ENCODE data around the gene RGS1. TPM values are rescaled to one million over a fixed set of nuclear protein-coding genes. Genes with fewer than 3 reads are reported as not detected.

Gene RGS1
- total RNA-seq, 2 experiments from 2014 or later: 0.79 TPM; not detected in 1

- no peak overlapping the region for H3K4me2 ChIP-seq (ENCODE audit: low read length)
- no TSS peak for BruUV-seq (replicated peaks)
- TF ChIP-seq EZH2phosphoT487 (IDR thresholded peaks at IDR 0.05; ENCODE audit: borderline replicate concordance, low read depth, low read length) (no peak), CTCF (conservative IDR thresholded peaks at IDR 0.05; ENCODE audit: low read length) (no peak)
- H3K4me1 ChIP-seq (ENCODE audit: insufficient read depth, low read length, poor library complexity, severe bottlenecking): peaks cover 5% of the 10 kb centered on the region
- H4K20me1 ChIP-seq (ENCODE audit: insufficient read depth, low read length): no peaks in the 10 kb centered on the region
- H3K79me2 ChIP-seq (ENCODE audit: insufficient read depth, low read depth, low read length): no peaks in the 10 kb centered on the region
- no peaks in the 10 kb centered on the region for H3K36me3 ChIP-seq (ENCODE audit: insufficient read depth, low read length)
- DNase-seq (ENCODE audit: low spot score): no peak
- ChIA-PET CTCF (ENCODE audit: unreplicated experiment) (no interaction called here), POLR2A (interaction anchor here (0.7 to 3.6 kb wide), 3 partner anchors 11 to 16 kb away, joined by 3 to 29 read pairs (median 4); no protein-coding TSS in a partner anchor)
- H2AFZ ChIP-seq (ENCODE audit: low read length): no peak overlapping the region
- H3K9me3 ChIP-seq (ENCODE audit: low read length): no peaks in the 10 kb centered on the region
- H3K27ac ChIP-seq (ENCODE audit: low read depth, low read length, poor library complexity, severe bottlenecking): no peak overlapping the region
- H3K4me3 ChIP-seq (ENCODE audit: low read depth, low read length, poor library complexity, severe bottlenecking): no peak overlapping the region
- H3K9me2 ChIP-seq (ENCODE audit: insufficient read depth, low read length): no peaks in the 10 kb centered on the region
- intact Hi-C loops (cut with micrococcal nuclease; ENCODE audit: unreplicated experiment): no loop called here
Observed at GRCh38 chr1:192527950-192528349, 47.6 kb upstream of the RGS1 start.

- DNase-seq (ENCODE audit: low spot score): no peak
- no peak for TF ChIP-seq CTCF (conservative IDR thresholded peaks at IDR 0.05; ENCODE audit: low read length)
- no peak for TF ChIP-seq EZH2phosphoT487 (IDR thresholded peaks at IDR 0.05; ENCODE audit: borderline replicate concordance, low read depth, low read length)
- no peak overlapping the region for H2AFZ ChIP-seq (ENCODE audit: low read length)
- no peak overlapping the region for H3K4me2 ChIP-seq (ENCODE audit: low read length)
- peaks cover 5% of the 10 kb centered on the region for H3K4me1 ChIP-seq (ENCODE audit: insufficient read depth, low read length, poor library complexity, severe bottlenecking)
- H3K36me3 ChIP-seq (ENCODE audit: insufficient read depth, low read length): no peaks in the 10 kb centered on the region
- H3K9me3 ChIP-seq (ENCODE audit: low read length): no peaks in the 10 kb centered on the region
- intact Hi-C loops (cut with micrococcal nuclease; ENCODE audit: unreplicated experiment): no loop called here
- H3K79me2 ChIP-seq (ENCODE audit: insufficient read depth, low read depth, low read length): no peaks in the 10 kb centered on the region
- no peak overlapping the region for H3K4me3 ChIP-seq (ENCODE audit: low read depth, low read length, poor library complexity, severe bottlenecking)
- H3K9me2 ChIP-seq (ENCODE audit: insufficient read depth, low read length): no peaks in the 10 kb centered on the region
- ChIA-PET CTCF (ENCODE audit: unreplicated experiment) (no interaction called here), POLR2A (interaction anchor here (0.7 to 3.6 kb wide), 3 partner anchors 11 to 664 kb away, joined by 3 to 29 read pairs (median 4); no protein-coding TSS in a partner anchor)
- no peaks in the 10 kb centered on the region for H4K20me1 ChIP-seq (ENCODE audit: insufficient read depth, low read length)
- no peak overlapping the region for H3K27ac ChIP-seq (ENCODE audit: low read depth, low read length, poor library complexity, severe bottlenecking)
- no TSS peak for BruUV-seq (replicated peaks)
Observed at GRCh38 chr1:192529031-192529755, 46.4 kb upstream of the RGS1 start.

GRCh38 chr1:192529811-192530210 is 45.8 kb upstream of the RGS1 start:
- BruUV-seq (replicated peaks): no TSS peak
- Histone ChIP-seq H3K79me2 (ENCODE audit: insufficient read depth, low read depth, low read length) (no peaks in the 10 kb centered on the region), H3K36me3 (ENCODE audit: insufficient read depth, low read length) (no peaks in the 10 kb centered on the region), H3K4me1 (ENCODE audit: insufficient read depth, low read length, poor library complexity, severe bottlenecking) (peaks cover 5% of the 10 kb centered on the region), H3K27ac (ENCODE audit: low read depth, low read length, poor library complexity, severe bottlenecking) (no peak overlapping the region), H3K4me3 (ENCODE audit: low read depth, low read length, poor library complexity, severe bottlenecking) (no peak overlapping the region), H3K9me3 (ENCODE audit: low read length) (no peaks in the 10 kb centered on the region), H3K4me2 (ENCODE audit: low read length) (no peak overlapping the region), H2AFZ (ENCODE audit: low read length) (no peak overlapping the region), H3K9me2 (ENCODE audit: insufficient read depth, low read length) (no peaks in the 10 kb centered on the region), H4K20me1 (ENCODE audit: insufficient read depth, low read length) (no peaks in the 10 kb centered on the region)
- no peak for DNase-seq (ENCODE audit: low spot score)
- no peak for TF ChIP-seq EZH2phosphoT487 (IDR thresholded peaks at IDR 0.05; ENCODE audit: borderline replicate concordance, low read depth, low read length)
- no peak for TF ChIP-seq CTCF (conservative IDR thresholded peaks at IDR 0.05; ENCODE audit: low read length)
- ChIA-PET POLR2A (interaction anchor here (3.6 kb wide), 1 partner anchor 10 kb away, joined by 29 read pairs; no protein-coding TSS in a partner anchor), CTCF (ENCODE audit: unreplicated experiment) (no interaction called here)
- intact Hi-C loops (cut with micrococcal nuclease; ENCODE audit: unreplicated experiment): no loop called here

All from OCI-LY7 (cell line).